ENCODE results near the gene RBMS3. TPM values are rescaled to one million over a fixed set of nuclear protein-coding genes. Genes with fewer than 3 reads are reported as not detected.
A peak's percentile ranks its signal among the peaks of the same experiment; 100 is the strongest.

Gene RBMS3
- total and polyA plus RNA-seq, 2 of the 13 experiments (the other 11 are each of a cell fraction or from before 2014, with no cell fraction given) = not detected

DNA sequence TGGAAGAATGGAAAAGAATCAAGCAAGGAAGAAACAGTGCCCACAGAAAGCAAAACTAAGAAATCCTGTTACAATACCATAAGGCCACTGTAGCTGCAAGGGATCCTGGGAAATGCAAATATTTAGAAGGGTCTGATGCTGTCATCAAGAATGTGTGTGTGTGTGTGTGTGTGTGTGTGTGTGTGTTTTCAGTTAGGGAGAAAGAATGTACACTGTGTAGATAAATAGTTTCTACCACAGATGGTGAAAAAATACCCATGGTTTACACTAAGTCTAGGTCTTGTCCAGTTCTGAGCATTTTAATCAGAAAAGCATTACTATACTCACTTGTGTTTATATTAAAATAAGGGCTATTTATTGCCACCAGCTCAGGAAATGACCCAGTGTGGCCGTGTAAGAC lies 355.0 kb downstream of the RBMS3 start:
- POLR2A ChIA-PET = no interaction called here
- FAIRE-seq (no peak), ATAC-seq (no peak), DNase-seq (ENCODE audit: low spot score) (peak; percentile 9)
- H4K20me1 ChIP-seq (ENCODE audit: insufficient read depth, low read length) = no peaks in the 10 kb centered on the region
- no peaks in the 10 kb centered on the region for H3K36me3 ChIP-seq (replicated peaks in 1 of 2; ENCODE audit: control insufficient read depth in 1 of 2, insufficient read depth in 2 of 2, low read length in 2 of 2)
- no peaks in the 10 kb centered on the region for H3K79me2 ChIP-seq (ENCODE audit: insufficient read depth, low read length)
- no peak overlapping the region for H2AFZ ChIP-seq (ENCODE audit: low read length)
- CTCF ChIA-PET (ENCODE audit: low intra/inter-chr PET ratio, low total read pairs) = no interaction called here
- no peaks in the 10 kb centered on the region for H3K4me1 ChIP-seq (ENCODE audit: insufficient read depth, low read length)
- no peak overlapping the region for H3K4me2 ChIP-seq (ENCODE audit: low read depth, low read length)
- in situ Hi-C loops (cut with HindIII; ENCODE audit: extremely low pct_ligation_motif_present, low pct_unique_long_range_greater_than_20kb) (no loop called here), intact Hi-C loops (cut with micrococcal nuclease; ENCODE audit: unreplicated experiment) (no loop called here)
- H3K4me3 ChIP-seq (replicated peaks in 1 of 3; ENCODE audit: insufficient read depth in 1 of 3, low read depth in 2 of 3, low read length in 3 of 3) = no peak overlapping the region
- H3K27me3 ChIP-seq (ENCODE audit: control insufficient read depth in 1 of 2, insufficient read depth in 2 of 2, low read length in 2 of 2) = no peaks in the 10 kb centered on the region
- no TSS peak for BruUV-seq (replicated peaks)
- no peaks in the 10 kb centered on the region for H3K9me3 ChIP-seq (ENCODE audit: low read length)
- TF ChIP-seq ZNF205 (CRISPR knock-in tag; IDR thresholded peaks at IDR 0.05) (no peak), RORA (CRISPR knock-in tag; IDR thresholded peaks at IDR 0.05) (no peak), REL (CRISPR knock-in tag; conservative IDR thresholded peaks at IDR 0.05) (no peak), ZBTB38 (CRISPR knock-in tag; IDR thresholded peaks at IDR 0.05) (no peak)
- no peak overlapping the region for H3K9ac ChIP-seq (ENCODE audit: insufficient read depth, low read depth, low read length)
- H3K27ac ChIP-seq (ENCODE audit: extremely low read length, insufficient read depth, low read length) = no peak overlapping the region
- WGBS (ENCODE audit: low lambda C conversion rate) = 3% methylated on average over 1 of the region's 1 CpG

DNA sequence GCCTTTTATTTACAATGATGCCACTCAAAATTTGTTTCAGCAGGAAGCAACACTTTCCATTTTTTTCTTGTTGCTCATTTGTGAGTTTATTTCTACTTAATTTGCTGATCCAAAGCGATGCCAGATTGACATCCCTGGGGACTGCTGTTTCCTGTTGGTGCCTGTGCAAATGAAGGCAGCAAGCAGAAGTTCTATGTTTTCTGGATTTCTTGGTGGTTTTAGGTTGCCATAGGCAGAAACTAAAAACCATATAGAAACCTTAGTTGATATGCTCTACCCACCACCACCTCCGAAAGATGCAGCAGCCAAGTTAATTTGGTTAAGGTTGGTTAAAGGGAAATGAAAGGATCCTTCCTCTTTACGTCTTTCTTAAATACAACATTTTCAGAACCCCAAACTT lies 356.2 kb downstream of the RBMS3 start:
- no peak overlapping the region for H3K4me2 ChIP-seq (ENCODE audit: low read depth, low read length)
- no peak overlapping the region for H2AFZ ChIP-seq (ENCODE audit: low read length)
- no peaks in the 10 kb centered on the region for H4K20me1 ChIP-seq (ENCODE audit: insufficient read depth, low read length)
- ChIA-PET CTCF (ENCODE audit: low intra/inter-chr PET ratio, low total read pairs) (no interaction called here), POLR2A (no interaction called here)
- no peak overlapping the region for H3K9ac ChIP-seq (ENCODE audit: insufficient read depth, low read depth, low read length)
- H3K4me3 ChIP-seq (replicated peaks in 1 of 3; ENCODE audit: insufficient read depth in 1 of 3, low read depth in 2 of 3, low read length in 3 of 3) = no peak overlapping the region
- intact Hi-C loops (cut with micrococcal nuclease; ENCODE audit: unreplicated experiment) = no loop called here
- no peaks in the 10 kb centered on the region for H3K27me3 ChIP-seq (ENCODE audit: control insufficient read depth in 1 of 2, insufficient read depth in 2 of 2, low read length in 2 of 2)
- in situ Hi-C loops (cut with HindIII; ENCODE audit: extremely low pct_ligation_motif_present, low pct_unique_long_range_greater_than_20kb) = no loop called here
- no peaks in the 10 kb centered on the region for H3K4me1 ChIP-seq (ENCODE audit: insufficient read depth, low read length)
- H3K36me3 ChIP-seq (replicated peaks in 1 of 2; ENCODE audit: control insufficient read depth in 1 of 2, insufficient read depth in 2 of 2, low read length in 2 of 2) = no peaks in the 10 kb centered on the region
- no peak for DNase-seq (ENCODE audit: low spot score)
- BruUV-seq (replicated peaks) = no TSS peak
- no peak for ATAC-seq
- no peaks in the 10 kb centered on the region for H3K79me2 ChIP-seq (ENCODE audit: insufficient read depth, low read length)
- FAIRE-seq = no peak
- WGBS (ENCODE audit: low lambda C conversion rate) = 2% methylated on average over 3 of the region's 3 CpGs
- H3K27ac ChIP-seq (ENCODE audit: extremely low read length, insufficient read depth, low read length) = no peak overlapping the region
- no peaks in the 10 kb centered on the region for H3K9me3 ChIP-seq (ENCODE audit: low read length)
- TF ChIP-seq GTF3A (CRISPR knock-in tag; conservative IDR thresholded peaks at IDR 0.05) (no peak), ZNF326 (CRISPR knock-in tag; IDR thresholded peaks at IDR 0.05; ENCODE audit: borderline replicate concordance) (no peak), KLF13 (CRISPR knock-in tag; IDR thresholded peaks at IDR 0.05) (no peak), TRIM24 (CRISPR knock-in tag; IDR thresholded peaks at IDR 0.05) (no peak), AKAP8 (CRISPR knock-in tag; IDR thresholded peaks at IDR 0.05) (no peak), ARNT2 (CRISPR knock-in tag; IDR thresholded peaks at IDR 0.05; ENCODE audit: low read depth) (no peak), ZNF382 (CRISPR knock-in tag; IDR thresholded peaks at IDR 0.05; ENCODE audit: borderline replicate concordance) (no peak), SIN3A (IDR thresholded peaks at IDR 0.05; ENCODE audit: borderline replicate concordance, low read depth, low read length) (no peak), ZNF12 (CRISPR knock-in tag; IDR thresholded peaks at IDR 0.05) (no peak), SMARCE1 (IDR thresholded peaks at IDR 0.05; ENCODE audit: borderline replicate concordance) (no peak), ZNF44 (CRISPR knock-in tag; IDR thresholded peaks at IDR 0.05) (no peak)
- TF ChIP-seq, protein P1, sequence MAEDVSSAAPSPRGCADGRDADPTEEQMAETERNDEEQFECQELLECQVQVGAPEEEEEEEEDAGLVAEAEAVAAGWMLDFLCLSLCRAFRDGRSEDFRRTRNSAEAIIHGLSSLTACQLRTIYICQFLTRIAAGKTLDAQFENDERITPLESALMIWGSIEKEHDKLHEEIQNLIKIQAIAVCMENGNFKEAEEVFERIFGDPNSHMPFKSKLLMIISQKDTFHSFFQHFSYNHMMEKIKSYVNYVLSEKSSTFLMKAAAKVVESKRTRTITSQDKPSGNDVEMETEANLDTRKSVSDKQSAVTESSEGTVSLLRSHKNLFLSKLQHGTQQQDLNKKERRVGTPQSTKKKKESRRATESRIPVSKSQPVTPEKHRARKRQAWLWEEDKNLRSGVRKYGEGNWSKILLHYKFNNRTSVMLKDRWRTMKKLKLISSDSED (CRISPR knock-in tag; IDR thresholded peaks at IDR 0.05) = no peak
- TF ChIP-seq, protein P2, sequence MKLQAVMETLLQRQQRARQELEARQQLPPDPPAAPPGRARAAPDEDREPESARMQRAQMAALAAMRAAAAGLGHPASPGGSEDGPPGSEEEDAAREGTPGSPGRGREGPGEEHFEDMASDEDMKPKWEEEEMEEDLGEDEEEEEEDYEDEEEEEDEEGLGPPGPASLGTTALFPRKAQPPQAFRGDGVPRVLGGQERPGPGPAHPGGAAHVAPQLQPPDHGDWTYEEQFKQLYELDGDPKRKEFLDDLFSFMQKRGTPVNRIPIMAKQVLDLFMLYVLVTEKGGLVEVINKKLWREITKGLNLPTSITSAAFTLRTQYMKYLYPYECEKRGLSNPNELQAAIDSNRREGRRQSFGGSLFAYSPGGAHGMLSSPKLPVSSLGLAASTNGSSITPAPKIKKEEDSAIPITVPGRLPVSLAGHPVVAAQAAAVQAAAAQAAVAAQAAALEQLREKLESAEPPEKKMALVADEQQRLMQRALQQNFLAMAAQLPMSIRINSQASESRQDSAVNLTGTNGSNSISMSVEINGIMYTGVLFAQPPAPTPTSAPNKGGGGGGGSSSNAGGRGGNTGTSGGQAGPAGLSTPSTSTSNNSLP (IDR thresholded peaks at IDR 0.05; ENCODE audit: low read depth, low read length) = no peak
- TF ChIP-seq, protein P3, sequence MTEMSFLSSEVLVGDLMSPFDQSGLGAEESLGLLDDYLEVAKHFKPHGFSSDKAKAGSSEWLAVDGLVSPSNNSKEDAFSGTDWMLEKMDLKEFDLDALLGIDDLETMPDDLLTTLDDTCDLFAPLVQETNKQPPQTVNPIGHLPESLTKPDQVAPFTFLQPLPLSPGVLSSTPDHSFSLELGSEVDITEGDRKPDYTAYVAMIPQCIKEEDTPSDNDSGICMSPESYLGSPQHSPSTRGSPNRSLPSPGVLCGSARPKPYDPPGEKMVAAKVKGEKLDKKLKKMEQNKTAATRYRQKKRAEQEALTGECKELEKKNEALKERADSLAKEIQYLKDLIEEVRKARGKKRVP (CRISPR knock-in tag; IDR thresholded peaks at IDR 0.05) = no peak
